DOHH2 (cell line): ENCODE measurements around the gene RNASE3.
"Not testable (repeated sequence)": the region's sequence is repeated elsewhere in the genome, so short reads cannot be mapped to it uniquely, and the experiment has no call there.

Source experiments
- H3F3A ChIP-seq: fragments of 200-600 bp; sonication (generic), shearing (Covaris generic); 2 replicates; pipeline ENCODE4 v1.6.0; 2016; ENCODE audit warnings: antibody characterized with exemption, mild to moderate bottlenecking; ENCODE audit not compliant: control insufficient read depth, insufficient read depth
- H3K27ac ChIP-seq: fragments of 200-600 bp; sonication (generic); 2 replicates; pipeline ENCODE4 v1.5.1; 2014; ENCODE audit warnings: low read depth, mild to moderate bottlenecking, low read length, moderate library complexity
- H3K27me3 ChIP-seq: fragments of 200-600 bp; sonication (generic); 2 replicates; pipeline ENCODE4 v1.6.1; 2014; ENCODE audit warnings: mild to moderate bottlenecking, low read length, mixed read lengths; ENCODE audit not compliant: control insufficient read depth
- H3K36me3 ChIP-seq: fragments of 200-600 bp; sonication (generic); 2 replicates; pipeline ENCODE4 v1.6.1; 2014; ENCODE audit warnings: mild to moderate bottlenecking, low read length, moderate library complexity, mixed read lengths; ENCODE audit not compliant: control insufficient read depth
- H3K4me1 ChIP-seq: fragments of 200-600 bp; sonication (generic); 2 replicates; pipeline ENCODE4 v1.6.1; 2014; ENCODE audit warnings: mild to moderate bottlenecking, low read length, mixed read lengths; ENCODE audit not compliant: control insufficient read depth
- H3K4me2 ChIP-seq: fragments of 200-600 bp; sonication (generic); 2 replicates; pipeline ENCODE4 v1.6.0; 2014; ENCODE audit warnings: mild to moderate bottlenecking, low read length, moderate library complexity
- H3K4me3 ChIP-seq: fragments of 200-600 bp; sonication (generic); 2 replicates; pipeline ENCODE4 v1.5.1; 2014; ENCODE audit warnings: mild to moderate bottlenecking, low read length, mixed read lengths
- H3K79me2 ChIP-seq: fragments of 200-600 bp; sonication (generic); 2 replicates; pipeline ENCODE4 v1.6.1; 2014; ENCODE audit warnings: mild to moderate bottlenecking, low read length, mixed read lengths; ENCODE audit not compliant: control insufficient read depth
- H3K9me2 ChIP-seq: fragments of 200-600 bp; sonication (generic); replicated peaks from 2 replicates; pipeline ENCODE4 v1.6.1; 2014; ENCODE audit warnings: mild to moderate bottlenecking, low read length, mixed read lengths; ENCODE audit not compliant: control insufficient read depth
- H3K9me3 ChIP-seq: fragments of 200-600 bp; sonication (generic); 2 replicates; pipeline ENCODE4 v1.6.1; 2014; ENCODE audit warnings: antibody characterized with exemption, low read length, mixed read lengths; ENCODE audit not compliant: control insufficient read depth, insufficient read depth
- H4K20me1 ChIP-seq: fragments of 200-600 bp; sonication (generic); 2 replicates; pipeline ENCODE4 v1.6.0; 2014; ENCODE audit warnings: low read depth, mild to moderate bottlenecking, antibody characterized with exemption, low read length, moderate library complexity; ENCODE audit not compliant: control insufficient read depth, insufficient read depth
- EZH2phosphoT487 ChIP-seq: fragments of 200-600 bp; sonication (generic); IDR thresholded peaks from 2 replicates; pipeline ENCODE4 v1.6.1; 2017; ENCODE audit warnings: borderline replicate concordance, mild to moderate bottlenecking, antibody characterized with exemption, low read length, moderate library complexity, mixed read lengths
- TF ChIP-seq, protein P1 (sequence below): fragments of 200-600 bp; sonication (generic); IDR thresholded peaks from one replicate; pipeline ENCODE4 v1.5.1; 2014; ENCODE audit warnings: antibody characterized with exemption, mild to moderate bottlenecking, low read depth, low read length; ENCODE audit not compliant: poor library complexity, severe bottlenecking

The RNASE3 gene

DNA sequence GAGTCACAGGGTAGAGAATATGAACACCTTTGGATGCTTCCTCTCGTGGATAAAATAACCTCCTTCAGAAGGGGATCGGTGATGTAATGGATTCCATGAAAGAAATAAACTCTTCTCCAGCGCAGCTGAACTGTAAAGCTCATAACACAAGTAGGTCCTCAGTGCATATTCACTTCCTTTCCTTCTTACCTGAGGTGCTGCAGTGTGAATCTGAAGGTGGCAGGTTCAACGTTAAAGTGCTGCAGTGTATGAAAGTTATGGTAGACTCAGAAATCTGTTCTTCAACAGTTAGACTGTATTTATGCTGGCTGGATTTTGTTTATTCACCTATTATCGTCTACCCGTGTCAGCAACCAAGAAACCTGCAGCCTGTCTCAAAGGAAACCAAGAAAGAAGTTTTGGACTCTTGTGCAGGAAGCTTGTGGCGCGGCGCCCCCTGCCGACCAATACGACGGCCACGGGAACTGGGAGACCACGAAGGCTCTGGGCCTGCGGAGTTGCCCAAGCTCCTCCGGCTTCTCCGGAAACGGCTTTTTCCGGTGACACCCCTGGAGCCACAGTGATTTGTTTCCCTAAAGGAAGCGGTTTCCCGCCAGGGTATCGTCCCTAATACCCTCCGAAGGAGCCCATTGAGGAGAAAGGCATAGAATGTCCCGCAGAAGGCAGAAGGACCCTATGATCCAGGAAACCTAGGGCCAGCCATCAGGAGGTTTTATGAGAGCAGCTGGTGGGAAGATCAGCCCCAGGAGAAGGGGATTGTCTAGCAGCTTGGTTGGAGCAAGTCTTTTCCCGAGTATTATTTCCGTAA, 17.6 kb upstream of the RNASE3 start:
- peaks cover 3% of the 10 kb centered on the region; the same call in 1 of the 2 replicates for H3K9me3 ChIP-seq
- H3K4me3 ChIP-seq = no peak overlapping the region
- H3F3A ChIP-seq = no peaks in the 10 kb centered on the region
- H3K4me1 ChIP-seq = peaks cover 4% of the 10 kb centered on the region; the same call in 1 of the 2 replicates
- H4K20me1 ChIP-seq = no peaks in the 10 kb centered on the region
- H3K9me2 ChIP-seq = no peaks in the 10 kb centered on the region
- no peak overlapping the region for H3K27ac ChIP-seq
- H3K4me2 ChIP-seq = peak overlapping the region; percentile 25; the same call in 1 of the 2 replicates
- no peak for TF ChIP-seq EZH2phosphoT487
- TF ChIP-seq, protein P1, sequence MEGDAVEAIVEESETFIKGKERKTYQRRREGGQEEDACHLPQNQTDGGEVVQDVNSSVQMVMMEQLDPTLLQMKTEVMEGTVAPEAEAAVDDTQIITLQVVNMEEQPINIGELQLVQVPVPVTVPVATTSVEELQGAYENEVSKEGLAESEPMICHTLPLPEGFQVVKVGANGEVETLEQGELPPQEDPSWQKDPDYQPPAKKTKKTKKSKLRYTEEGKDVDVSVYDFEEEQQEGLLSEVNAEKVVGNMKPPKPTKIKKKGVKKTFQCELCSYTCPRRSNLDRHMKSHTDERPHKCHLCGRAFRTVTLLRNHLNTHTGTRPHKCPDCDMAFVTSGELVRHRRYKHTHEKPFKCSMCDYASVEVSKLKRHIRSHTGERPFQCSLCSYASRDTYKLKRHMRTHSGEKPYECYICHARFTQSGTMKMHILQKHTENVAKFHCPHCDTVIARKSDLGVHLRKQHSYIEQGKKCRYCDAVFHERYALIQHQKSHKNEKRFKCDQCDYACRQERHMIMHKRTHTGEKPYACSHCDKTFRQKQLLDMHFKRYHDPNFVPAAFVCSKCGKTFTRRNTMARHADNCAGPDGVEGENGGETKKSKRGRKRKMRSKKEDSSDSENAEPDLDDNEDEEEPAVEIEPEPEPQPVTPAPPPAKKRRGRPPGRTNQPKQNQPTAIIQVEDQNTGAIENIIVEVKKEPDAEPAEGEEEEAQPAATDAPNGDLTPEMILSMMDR = peak; percentile 82
- H3K79me2 ChIP-seq = no peaks in the 10 kb centered on the region
- H3K36me3 ChIP-seq = no peaks in the 10 kb centered on the region
- peaks cover 10% of the 10 kb centered on the region for H3K27me3 ChIP-seq

DNA sequence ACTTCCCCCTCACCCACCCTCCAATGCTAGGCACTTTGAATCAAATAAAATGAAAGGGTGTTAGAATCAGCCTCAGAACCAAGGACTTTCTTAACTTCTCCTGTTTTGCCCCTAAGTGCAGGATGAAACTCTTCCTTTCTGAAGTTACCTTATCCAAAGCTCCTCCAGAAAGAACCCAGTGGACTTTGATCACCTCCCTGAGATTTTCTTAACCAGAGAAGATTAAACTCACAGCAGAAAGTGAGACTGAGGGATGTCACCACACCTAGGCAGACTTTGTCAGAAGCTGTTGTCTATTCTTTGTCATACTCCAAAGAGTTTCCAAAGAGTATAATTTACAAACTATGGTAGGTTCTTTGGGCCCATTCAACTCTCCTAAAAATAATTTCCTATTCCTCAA, 14.2 kb upstream of the RNASE3 start:
- H3K9me2 ChIP-seq = no peaks in the 10 kb centered on the region
- H3K36me3 ChIP-seq = no peaks in the 10 kb centered on the region
- H3K27ac ChIP-seq = no peak overlapping the region
- no peaks in the 10 kb centered on the region for H4K20me1 ChIP-seq
- H3K79me2 ChIP-seq = no peaks in the 10 kb centered on the region
- TF ChIP-seq, protein P1 = no peak
- TF ChIP-seq EZH2phosphoT487 = no peak
- H3K4me2 ChIP-seq = no peak overlapping the region
- H3K27me3 ChIP-seq = 0 out of 2 replicates have a peak, but pooled peaks cover 3% of the 10 kb centered on the region
- peaks cover 3% of the 10 kb centered on the region; the same call in 1 of the 2 replicates for H3K9me3 ChIP-seq
- H3F3A ChIP-seq = no peaks in the 10 kb centered on the region
- no peak overlapping the region for H3K4me3 ChIP-seq
- H3K4me1 ChIP-seq = peaks cover 4% of the 10 kb centered on the region; the same call in 1 of the 2 replicates

DNA sequence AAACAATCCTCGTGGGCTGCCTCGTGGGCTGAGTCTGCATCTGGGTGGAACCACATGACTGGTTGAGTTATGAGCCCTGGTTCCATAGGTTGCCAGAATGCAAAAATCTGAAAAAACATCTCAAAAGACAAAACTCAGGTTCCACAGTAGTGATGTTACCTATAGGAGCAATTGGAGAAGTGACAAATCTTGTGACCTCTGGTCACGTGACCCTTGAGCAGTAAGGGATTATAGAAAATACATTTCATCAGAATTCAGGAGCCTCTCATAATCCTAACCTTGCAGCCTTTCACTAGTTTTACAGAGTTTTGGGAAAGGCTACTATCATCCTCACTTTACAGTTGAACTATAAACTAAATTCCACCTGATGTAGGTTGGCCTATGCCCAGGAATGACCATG, 12.5 kb upstream of the RNASE3 start:
- Histone ChIP-seq H3K79me2 (no peaks in the 10 kb centered on the region), H4K20me1 (no peaks in the 10 kb centered on the region), H3K4me1 (peaks cover 3% of the 10 kb centered on the region; the same call in 1 of the 2 replicates), H3K4me3 (no peak overlapping the region), H3F3A (no peaks in the 10 kb centered on the region), H3K4me2 (no peak overlapping the region), H3K9me3 (peaks cover 3% of the 10 kb centered on the region; the same call in 1 of the 2 replicates), H3K9me2 (no peaks in the 10 kb centered on the region), H3K36me3 (no peaks in the 10 kb centered on the region), H3K27ac (no peak overlapping the region), H3K27me3 (no peaks in the 10 kb centered on the region)
- TF ChIP-seq, protein P1 = no peak
- no peak for TF ChIP-seq EZH2phosphoT487

DNA sequence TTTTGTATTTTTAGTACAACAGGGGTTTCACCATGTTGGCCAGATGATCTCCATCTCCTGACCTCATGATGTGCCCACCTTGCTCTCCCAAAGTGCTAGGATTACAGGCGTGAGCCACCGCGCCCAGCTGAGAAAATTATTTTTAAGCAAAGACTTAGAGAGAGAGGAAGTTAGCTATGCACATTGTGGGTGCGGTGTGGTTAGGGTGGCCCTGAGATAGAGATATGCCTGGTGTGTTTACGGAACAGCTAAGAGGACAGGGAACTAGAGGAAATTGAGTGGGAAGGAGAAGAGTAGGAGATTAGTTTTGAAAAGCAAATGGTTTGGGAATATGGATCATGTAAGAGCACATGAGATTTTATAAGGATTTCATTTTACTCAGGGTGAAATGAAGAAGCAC, 10.0 kb upstream of the RNASE3 start:
- H3F3A ChIP-seq, H3K9me2 ChIP-seq, H3K4me2 ChIP-seq, H3K79me2 ChIP-seq, H4K20me1 ChIP-seq, H3K4me1 ChIP-seq, H3K9me3 ChIP-seq, H3K27ac ChIP-seq, H3K27me3 ChIP-seq, H3K4me3 ChIP-seq, H3K36me3 ChIP-seq: not testable (repeated sequence)

DNA sequence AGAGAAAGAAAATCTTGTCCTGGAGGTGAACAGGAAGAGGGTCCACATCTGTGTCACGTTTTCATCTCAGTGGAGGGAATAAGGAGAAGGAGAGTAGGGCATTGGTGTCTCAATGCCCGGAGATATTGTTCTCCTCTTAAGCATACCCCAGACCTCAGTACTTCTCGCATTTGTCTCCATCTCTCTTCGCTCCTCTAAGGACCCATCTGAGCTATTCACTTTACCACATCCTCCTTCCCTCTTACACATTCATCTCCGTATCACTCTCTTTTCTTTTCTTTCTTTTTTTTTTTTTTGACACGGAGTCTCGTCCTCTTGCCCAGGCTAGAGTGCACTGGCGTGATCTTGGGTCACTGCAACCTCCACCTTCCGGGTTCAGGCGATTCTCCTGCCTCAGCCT, 8.4 kb upstream of the RNASE3 start:
- H3K4me3 ChIP-seq = not testable (repeated sequence)

DNA sequence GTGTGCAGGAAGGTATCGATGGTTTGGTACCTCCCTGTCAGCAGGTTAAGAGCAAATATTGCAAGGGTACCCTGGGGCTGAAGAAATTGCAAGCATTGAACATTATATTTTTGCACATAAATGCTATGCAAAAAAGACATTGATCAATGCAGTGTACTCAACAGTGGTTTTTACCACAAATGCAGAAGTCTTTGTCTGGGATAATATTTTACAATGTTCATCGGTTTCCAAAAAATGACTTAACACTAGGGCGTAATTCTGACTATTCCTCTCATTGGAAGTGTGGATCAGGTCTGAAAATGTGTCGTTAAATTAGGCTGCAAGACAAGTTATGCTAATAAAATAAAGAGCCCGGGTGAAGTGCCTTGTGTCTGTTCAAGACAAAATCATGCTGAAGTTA, 2.8 kb upstream of the RNASE3 start:
- H4K20me1 ChIP-seq, H3K27me3 ChIP-seq, H3K9me3 ChIP-seq: not testable (repeated sequence)

More for the DNA sequence above, 8.4 kb upstream of the RNASE3 start:
- not testable (repeated sequence) for H3K4me2 ChIP-seq, H3K36me3 ChIP-seq, H3K9me2 ChIP-seq, H3K4me1 ChIP-seq, H3K9me3 ChIP-seq, H3F3A ChIP-seq, H3K27me3 ChIP-seq, H3K79me2 ChIP-seq, H4K20me1 ChIP-seq, H3K27ac ChIP-seq

More for the DNA sequence above, 2.8 kb upstream of the RNASE3 start:
- H3K4me1 ChIP-seq, H3K79me2 ChIP-seq, H3K4me2 ChIP-seq, H3F3A ChIP-seq, H3K4me3 ChIP-seq, H3K36me3 ChIP-seq, H3K27ac ChIP-seq, H3K9me2 ChIP-seq: not testable (repeated sequence)
